Measurements from ENCODE around the gene SLC4A5.

- TF ChIP-seq, protein P1, sequence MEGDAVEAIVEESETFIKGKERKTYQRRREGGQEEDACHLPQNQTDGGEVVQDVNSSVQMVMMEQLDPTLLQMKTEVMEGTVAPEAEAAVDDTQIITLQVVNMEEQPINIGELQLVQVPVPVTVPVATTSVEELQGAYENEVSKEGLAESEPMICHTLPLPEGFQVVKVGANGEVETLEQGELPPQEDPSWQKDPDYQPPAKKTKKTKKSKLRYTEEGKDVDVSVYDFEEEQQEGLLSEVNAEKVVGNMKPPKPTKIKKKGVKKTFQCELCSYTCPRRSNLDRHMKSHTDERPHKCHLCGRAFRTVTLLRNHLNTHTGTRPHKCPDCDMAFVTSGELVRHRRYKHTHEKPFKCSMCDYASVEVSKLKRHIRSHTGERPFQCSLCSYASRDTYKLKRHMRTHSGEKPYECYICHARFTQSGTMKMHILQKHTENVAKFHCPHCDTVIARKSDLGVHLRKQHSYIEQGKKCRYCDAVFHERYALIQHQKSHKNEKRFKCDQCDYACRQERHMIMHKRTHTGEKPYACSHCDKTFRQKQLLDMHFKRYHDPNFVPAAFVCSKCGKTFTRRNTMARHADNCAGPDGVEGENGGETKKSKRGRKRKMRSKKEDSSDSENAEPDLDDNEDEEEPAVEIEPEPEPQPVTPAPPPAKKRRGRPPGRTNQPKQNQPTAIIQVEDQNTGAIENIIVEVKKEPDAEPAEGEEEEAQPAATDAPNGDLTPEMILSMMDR (conservative IDR thresholded peaks at IDR 0.05) = no peak
- no peak for TF ChIP-seq ZFX (IDR thresholded peaks at IDR 0.05)
Measured at GRCh38 chr2:74252036-74252435, 91.2 kb downstream of the SLC4A5 start.
